SHP77 treated with DMSO at 0.1 percent for 48 hours (cell line): ENCODE measurements around the gene ACTR10.

ENCODE experiments used
- DNase-seq: peaks from one replicate; lab custom pipeline; 2025; lab: John Stamatoyannopoulos, UW

ACTR10 gene

DNA sequence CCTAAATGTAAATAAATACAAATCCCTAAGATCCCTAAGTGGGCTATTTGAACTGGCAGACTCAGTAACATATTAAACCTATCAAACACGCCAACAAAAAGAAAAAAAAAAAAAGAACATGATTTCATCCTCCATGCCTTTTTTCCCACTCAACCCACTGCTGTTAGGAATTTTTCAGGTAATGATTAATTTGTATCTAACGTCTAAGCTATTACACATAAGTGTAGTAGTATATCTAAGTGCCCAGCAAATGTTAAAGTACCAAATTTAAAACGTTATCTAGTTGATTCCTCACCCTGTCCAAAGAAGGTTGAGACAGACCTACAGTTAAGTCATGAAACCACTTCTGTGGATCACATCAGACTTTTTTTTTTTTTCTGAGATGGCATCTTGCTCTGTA lies 82.0 kb downstream of the ACTR10 start:
- DNase-seq, result no peak

GRCh38 chr14:58282925-58283593 lies 83.1 kb downstream of the ACTR10 start:
- DNase-seq, result no peak

GRCh38 chr14:58283730-58284129 lies 83.8 kb downstream of the ACTR10 start:
- DNase-seq, result no peak

GRCh38 chr14:58285132-58285531 lies 85.2 kb downstream of the ACTR10 start:
- DNase-seq, result no peak
